WTC11 (cell line): Measurements from ENCODE around the gene CENPF. TPM values are rescaled to one million over a fixed set of nuclear protein-coding genes. Genes with fewer than 3 reads are reported as not detected.
A peak's percentile ranks its signal among the peaks of the same experiment; 100 is the strongest.

Source experiments
- ATAC-seq: fragments of 200-7000 bp; cut with Tn5 transposase; 2 replicates; pipeline ENCODE4 v1.10.0; 2021; ENCODE audit warnings: mild to moderate bottlenecking, moderate library complexity
- CTCF ChIA-PET: fragments of 300-600 bp; sonication (Branson Sonifier 250); formaldehyde crosslinking; loops from one replicate; lab custom pipeline; 2021; ENCODE audit warnings: antibody characterized with exemption; lab: Charles Lee
- POLR2A ChIA-PET: fragments of 350-600 bp; sonication (Branson Sonifier 250); formaldehyde crosslinking; loops from one replicate; lab custom pipeline; 2021; ENCODE audit warnings: antibody characterized with exemption; lab: Charles Lee
- DNase-seq: peaks from one replicate; pipeline ENCODE4 v3.0.0; 2021; ENCODE audit warnings: low spot score
- H3K27ac Mint-ChIP-seq: 2 replicates; pipeline ENCODE4 v1.8.0; 2021; ENCODE audit warnings: mixed read lengths
- H3K27me3 Mint-ChIP-seq: 2 replicates; pipeline ENCODE4 v1.8.0; 2021; ENCODE audit warnings: low read depth, mild to moderate bottlenecking, moderate library complexity, mixed read lengths
- H3K36me3 Mint-ChIP-seq: 2 replicates; pipeline ENCODE4 v1.8.0; 2021; ENCODE audit warnings: mixed read lengths
- H3K4me1 Mint-ChIP-seq: 2 replicates; pipeline ENCODE4 v1.8.0; 2022; ENCODE audit warnings: mixed read lengths
- H3K4me3 Mint-ChIP-seq: 2 replicates; pipeline ENCODE4 v1.8.0; 2021; ENCODE audit warnings: mild to moderate bottlenecking, moderate library complexity, mixed read lengths
- H3K9me3 Mint-ChIP-seq: 2 replicates; pipeline ENCODE4 v1.8.0; 2021; ENCODE audit warnings: mixed read lengths
- ARID4B ChIP-seq: sonication (generic); formaldehyde crosslinking; IDR thresholded peaks from 2 replicates; pipeline ENCODE4 v1.8.0; 2023; ENCODE audit warnings: missing genetic modification reagents, mild to moderate bottlenecking, borderline replicate concordance
- CDX4 ChIP-seq: fragments of 250-450 bp; sonication (Bioruptor Pico); IDR thresholded peaks from 2 replicates; pipeline ENCODE4 v1.9.0; 2021; ENCODE audit warnings: moderate library complexity, mild to moderate bottlenecking, inconsistent platforms, borderline replicate concordance
- JUN ChIP-seq: sonication (generic); formaldehyde crosslinking; IDR thresholded peaks from 2 replicates; pipeline ENCODE4 v1.8.0; 2023; ENCODE audit warnings: mild to moderate bottlenecking, missing genetic modification reagents
- PRDM15 ChIP-seq: sonication (generic); formaldehyde crosslinking; IDR thresholded peaks from 2 replicates; pipeline ENCODE4 v1.8.0; 2022; ENCODE audit warnings: missing genetic modification reagents
- PREB ChIP-seq: sonication (generic); formaldehyde crosslinking; IDR thresholded peaks from 2 replicates; pipeline ENCODE4 v1.8.1; 2022; ENCODE audit warnings: mild to moderate bottlenecking, missing genetic modification reagents, moderate library complexity, borderline replicate concordance
- STAT6 ChIP-seq: sonication (generic); formaldehyde crosslinking; conservative IDR thresholded peaks from 2 replicates; pipeline ENCODE4 v1.8.1; 2023; ENCODE audit warnings: mild to moderate bottlenecking, low read depth, missing genetic modification reagents, moderate library complexity
- TEAD4 ChIP-seq: sonication (generic); formaldehyde crosslinking; IDR thresholded peaks from 2 replicates; pipeline ENCODE4 v1.8.0; 2022; ENCODE audit warnings: mild to moderate bottlenecking, missing genetic modification reagents
- ZNF138 ChIP-seq: sonication (generic); formaldehyde crosslinking; conservative IDR thresholded peaks from 2 replicates; pipeline ENCODE4 v1.8.1; 2022; ENCODE audit warnings: mild to moderate bottlenecking, moderate library complexity, missing genetic modification reagents
- ZNF416 ChIP-seq: fragments of 250-450 bp; sonication (Bioruptor Pico); IDR thresholded peaks from 2 replicates; pipeline ENCODE4 v1.9.0; 2021; ENCODE audit warnings: mild to moderate bottlenecking, inconsistent platforms
- total RNA-seq: library from RNA; stranded (reverse); gene quantifications from 3 replicates; pipeline ENCODE4 v1.2.3, GENCODE V29; 2021
- TF ChIP-seq, protein P1 (sequence below): sonication (generic); formaldehyde crosslinking; IDR thresholded peaks from 2 replicates; pipeline ENCODE4 v1.8.0; 2022; ENCODE audit warnings: mild to moderate bottlenecking, missing genetic modification reagents
- TF ChIP-seq, protein P2 (sequence below): sonication (generic); formaldehyde crosslinking; IDR thresholded peaks from 2 replicates; pipeline ENCODE4 v1.8.0; 2023; ENCODE audit warnings: missing genetic modification reagents
- TF ChIP-seq, protein P3 (sequence below): sonication (generic); formaldehyde crosslinking; IDR thresholded peaks from 2 replicates; pipeline ENCODE4 v1.8.1; 2023; ENCODE audit warnings: mild to moderate bottlenecking, missing genetic modification reagents
- TF ChIP-seq, protein P4 (sequence below): fragments of 250-450 bp; sonication (Bioruptor Pico); IDR thresholded peaks from 2 replicates; pipeline ENCODE4 v1.9.0; 2021; ENCODE audit warnings: mild to moderate bottlenecking, borderline replicate concordance

CENPF gene
- total RNA-seq, 1 experiment from 2014 or later, result 166 TPM

DNA sequence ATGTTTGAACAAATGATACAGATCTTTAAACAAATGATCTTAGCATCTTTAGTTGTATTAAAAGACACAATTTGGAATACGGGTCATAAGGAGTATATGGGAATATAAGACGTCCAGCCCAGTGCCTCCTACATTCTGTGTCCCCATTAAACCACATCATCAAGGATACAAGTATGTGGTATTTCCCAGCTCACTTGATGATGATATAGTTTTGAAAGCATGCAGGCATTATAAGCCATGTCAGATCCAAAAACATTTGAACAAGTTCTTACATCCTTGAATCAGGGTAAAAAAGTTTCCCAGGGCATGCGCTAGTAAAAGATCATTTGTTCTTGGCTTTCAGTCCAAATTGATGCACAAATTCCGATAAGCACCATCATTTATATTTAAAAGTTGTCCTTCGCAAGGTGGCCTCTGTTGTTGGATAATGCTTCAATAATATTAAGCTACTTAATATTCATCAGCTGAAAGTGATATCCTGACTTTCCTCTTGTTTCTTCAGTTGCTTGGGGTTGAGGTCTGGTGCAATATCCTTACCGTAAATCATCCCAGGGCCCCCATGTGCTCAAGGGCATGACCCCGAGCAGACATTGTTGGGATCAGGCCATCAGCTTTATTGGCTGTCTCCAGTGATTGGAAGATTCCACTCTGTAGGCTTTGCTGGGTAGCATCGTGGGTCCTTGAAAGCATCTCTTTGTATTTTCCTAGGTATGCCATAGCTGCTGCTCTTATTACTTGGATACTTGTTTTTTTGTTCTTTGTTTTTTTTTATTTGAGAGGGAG is 61.8 kb downstream of the CENPF start:
- H3K36me3 Mint-ChIP-seq, result peaks cover 82% of the 10 kb centered on the region
- TF ChIP-seq ZNF416 (CRISPR knock-in tag), result no peak
- TF ChIP-seq, protein P1, sequence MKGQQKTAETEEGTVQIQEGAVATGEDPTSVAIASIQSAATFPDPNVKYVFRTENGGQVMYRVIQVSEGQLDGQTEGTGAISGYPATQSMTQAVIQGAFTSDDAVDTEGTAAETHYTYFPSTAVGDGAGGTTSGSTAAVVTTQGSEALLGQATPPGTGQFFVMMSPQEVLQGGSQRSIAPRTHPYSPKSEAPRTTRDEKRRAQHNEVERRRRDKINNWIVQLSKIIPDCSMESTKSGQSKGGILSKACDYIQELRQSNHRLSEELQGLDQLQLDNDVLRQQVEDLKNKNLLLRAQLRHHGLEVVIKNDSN, result no peak
- no peak for TF ChIP-seq ARID4B (CRISPR knock-in tag)
- TF ChIP-seq TEAD4, result no peak
- no peak for TF ChIP-seq CDX4
- no peak for TF ChIP-seq PRDM15 (CRISPR knock-in tag)
- TF ChIP-seq ZNF138 (CRISPR knock-in tag), result no peak
- TF ChIP-seq, protein P2, sequence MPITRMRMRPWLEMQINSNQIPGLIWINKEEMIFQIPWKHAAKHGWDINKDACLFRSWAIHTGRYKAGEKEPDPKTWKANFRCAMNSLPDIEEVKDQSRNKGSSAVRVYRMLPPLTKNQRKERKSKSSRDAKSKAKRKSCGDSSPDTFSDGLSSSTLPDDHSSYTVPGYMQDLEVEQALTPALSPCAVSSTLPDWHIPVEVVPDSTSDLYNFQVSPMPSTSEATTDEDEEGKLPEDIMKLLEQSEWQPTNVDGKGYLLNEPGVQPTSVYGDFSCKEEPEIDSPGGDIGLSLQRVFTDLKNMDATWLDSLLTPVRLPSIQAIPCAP (CRISPR knock-in tag), result no peak
- no peak for TF ChIP-seq STAT6
- TF ChIP-seq, protein P3, sequence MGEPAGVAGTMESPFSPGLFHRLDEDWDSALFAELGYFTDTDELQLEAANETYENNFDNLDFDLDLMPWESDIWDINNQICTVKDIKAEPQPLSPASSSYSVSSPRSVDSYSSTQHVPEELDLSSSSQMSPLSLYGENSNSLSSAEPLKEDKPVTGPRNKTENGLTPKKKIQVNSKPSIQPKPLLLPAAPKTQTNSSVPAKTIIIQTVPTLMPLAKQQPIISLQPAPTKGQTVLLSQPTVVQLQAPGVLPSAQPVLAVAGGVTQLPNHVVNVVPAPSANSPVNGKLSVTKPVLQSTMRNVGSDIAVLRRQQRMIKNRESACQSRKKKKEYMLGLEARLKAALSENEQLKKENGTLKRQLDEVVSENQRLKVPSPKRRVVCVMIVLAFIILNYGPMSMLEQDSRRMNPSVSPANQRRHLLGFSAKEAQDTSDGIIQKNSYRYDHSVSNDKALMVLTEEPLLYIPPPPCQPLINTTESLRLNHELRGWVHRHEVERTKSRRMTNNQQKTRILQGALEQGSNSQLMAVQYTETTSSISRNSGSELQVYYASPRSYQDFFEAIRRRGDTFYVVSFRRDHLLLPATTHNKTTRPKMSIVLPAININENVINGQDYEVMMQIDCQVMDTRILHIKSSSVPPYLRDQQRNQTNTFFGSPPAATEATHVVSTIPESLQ (CRISPR knock-in tag), result no peak
- no peak for TF ChIP-seq JUN
- TF ChIP-seq PREB (CRISPR knock-in tag), result no peak
- TF ChIP-seq, protein P4, sequence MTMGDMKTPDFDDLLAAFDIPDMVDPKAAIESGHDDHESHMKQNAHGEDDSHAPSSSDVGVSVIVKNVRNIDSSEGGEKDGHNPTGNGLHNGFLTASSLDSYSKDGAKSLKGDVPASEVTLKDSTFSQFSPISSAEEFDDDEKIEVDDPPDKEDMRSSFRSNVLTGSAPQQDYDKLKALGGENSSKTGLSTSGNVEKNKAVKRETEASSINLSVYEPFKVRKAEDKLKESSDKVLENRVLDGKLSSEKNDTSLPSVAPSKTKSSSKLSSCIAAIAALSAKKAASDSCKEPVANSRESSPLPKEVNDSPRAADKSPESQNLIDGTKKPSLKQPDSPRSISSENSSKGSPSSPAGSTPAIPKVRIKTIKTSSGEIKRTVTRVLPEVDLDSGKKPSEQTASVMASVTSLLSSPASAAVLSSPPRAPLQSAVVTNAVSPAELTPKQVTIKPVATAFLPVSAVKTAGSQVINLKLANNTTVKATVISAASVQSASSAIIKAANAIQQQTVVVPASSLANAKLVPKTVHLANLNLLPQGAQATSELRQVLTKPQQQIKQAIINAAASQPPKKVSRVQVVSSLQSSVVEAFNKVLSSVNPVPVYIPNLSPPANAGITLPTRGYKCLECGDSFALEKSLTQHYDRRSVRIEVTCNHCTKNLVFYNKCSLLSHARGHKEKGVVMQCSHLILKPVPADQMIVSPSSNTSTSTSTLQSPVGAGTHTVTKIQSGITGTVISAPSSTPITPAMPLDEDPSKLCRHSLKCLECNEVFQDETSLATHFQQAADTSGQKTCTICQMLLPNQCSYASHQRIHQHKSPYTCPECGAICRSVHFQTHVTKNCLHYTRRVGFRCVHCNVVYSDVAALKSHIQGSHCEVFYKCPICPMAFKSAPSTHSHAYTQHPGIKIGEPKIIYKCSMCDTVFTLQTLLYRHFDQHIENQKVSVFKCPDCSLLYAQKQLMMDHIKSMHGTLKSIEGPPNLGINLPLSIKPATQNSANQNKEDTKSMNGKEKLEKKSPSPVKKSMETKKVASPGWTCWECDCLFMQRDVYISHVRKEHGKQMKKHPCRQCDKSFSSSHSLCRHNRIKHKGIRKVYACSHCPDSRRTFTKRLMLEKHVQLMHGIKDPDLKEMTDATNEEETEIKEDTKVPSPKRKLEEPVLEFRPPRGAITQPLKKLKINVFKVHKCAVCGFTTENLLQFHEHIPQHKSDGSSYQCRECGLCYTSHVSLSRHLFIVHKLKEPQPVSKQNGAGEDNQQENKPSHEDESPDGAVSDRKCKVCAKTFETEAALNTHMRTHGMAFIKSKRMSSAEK (CRISPR knock-in tag), result no peak

More for the DNA sequence above, 61.8 kb downstream of the CENPF start:
- ATAC-seq (no peak), DNase-seq (no peak)
- CTCF ChIA-PET, result interaction anchor here (1.1 kb wide), 1 partner anchor 861 kb away, joined by 3 read pairs; no protein-coding TSS in a partner anchor
- no peaks in the 10 kb centered on the region for H3K27me3 Mint-ChIP-seq
- H3K27ac Mint-ChIP-seq, result 0 out of 2 replicates have a peak overlapping the region, but pooled peaks have one; percentile 45
- H3K4me3 Mint-ChIP-seq, result no peak overlapping the region
- no peaks in the 10 kb centered on the region for H3K9me3 Mint-ChIP-seq
- H3K4me1 Mint-ChIP-seq, result no peaks in the 10 kb centered on the region
- POLR2A ChIA-PET, result no interaction called here
